ENCODE measurements around the gene FXYD5.

FXYD5 gene

DNA sequence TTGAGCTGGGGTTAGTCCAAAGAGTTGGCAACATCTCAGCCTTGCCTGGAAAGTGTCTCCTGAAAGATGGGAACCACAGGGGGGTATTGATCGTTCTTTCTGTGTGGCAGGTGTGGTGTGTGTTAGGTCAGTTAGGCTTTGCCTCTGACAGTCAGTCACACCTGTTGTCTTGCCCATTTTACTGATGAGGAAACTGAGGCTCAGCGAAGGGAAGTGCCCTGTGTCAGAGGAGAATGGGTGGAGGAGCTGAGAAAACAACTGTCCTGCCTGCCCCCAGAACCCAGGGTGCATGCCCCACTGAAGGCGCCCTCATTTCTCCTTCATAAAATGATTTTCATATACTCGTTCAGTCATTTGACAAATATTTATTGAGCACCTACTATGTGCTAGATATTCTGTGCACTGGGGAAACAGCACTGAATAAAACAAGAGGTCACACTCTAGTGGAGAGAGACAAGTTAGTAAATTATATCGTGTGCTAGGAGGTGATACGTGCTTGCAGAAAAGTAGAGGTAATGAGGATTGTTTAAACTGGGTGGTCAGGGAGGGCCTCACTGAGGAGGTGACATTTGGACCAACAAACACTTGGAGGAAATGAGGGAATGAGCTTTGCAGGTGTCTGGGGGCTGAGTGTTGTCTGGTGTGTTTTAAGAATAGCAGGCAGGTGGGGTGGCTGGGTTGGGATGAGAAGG, 1.6 kb downstream of the FXYD5 start:
- DNase-seq (ENCODE audit: low read depth in 1 of 2, low spot score in 1 of 2), result no peak

DNA sequence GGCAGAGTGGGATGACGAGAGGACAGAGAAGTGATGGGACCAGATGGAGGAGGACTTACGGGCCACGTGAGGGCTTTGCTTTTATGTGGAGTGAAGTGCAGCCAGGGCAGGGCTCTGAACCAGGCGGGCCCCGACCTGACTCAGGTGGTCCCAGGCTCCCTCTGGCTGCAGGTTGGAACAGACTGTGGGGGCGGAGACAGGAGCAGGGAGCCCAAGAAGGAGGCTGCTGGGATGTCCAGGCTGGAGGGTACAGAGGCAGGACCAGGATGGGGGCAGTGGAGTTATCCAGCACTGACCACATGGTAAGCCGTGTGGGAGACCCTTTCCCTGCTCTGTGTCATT, 2.1 kb downstream of the FXYD5 start:
- DNase-seq (ENCODE audit: low read depth in 1 of 2, low spot score in 1 of 2), result no peak

DNA sequence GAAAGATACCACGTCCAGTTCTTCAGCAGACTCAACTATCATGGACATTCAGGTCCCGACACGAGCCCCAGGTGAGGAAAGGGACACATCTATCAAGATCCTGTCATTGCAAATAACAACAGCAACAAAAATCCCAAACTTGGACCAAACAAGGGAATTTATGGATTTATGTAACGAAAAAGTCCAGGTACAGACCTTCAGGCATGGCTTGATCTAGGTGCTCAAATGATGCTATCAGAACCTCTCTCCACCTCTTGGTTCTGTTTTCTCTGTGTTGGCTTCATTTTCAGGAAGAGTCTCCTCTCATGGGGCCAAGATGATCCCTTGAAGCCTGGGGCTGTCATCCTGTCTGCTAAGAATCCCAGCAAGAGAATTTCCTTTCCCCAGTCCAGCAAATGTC, 2.9 kb downstream of the FXYD5 start:
- no peak for DNase-seq (ENCODE audit: low read depth in 1 of 2, low spot score in 1 of 2)

DNA sequence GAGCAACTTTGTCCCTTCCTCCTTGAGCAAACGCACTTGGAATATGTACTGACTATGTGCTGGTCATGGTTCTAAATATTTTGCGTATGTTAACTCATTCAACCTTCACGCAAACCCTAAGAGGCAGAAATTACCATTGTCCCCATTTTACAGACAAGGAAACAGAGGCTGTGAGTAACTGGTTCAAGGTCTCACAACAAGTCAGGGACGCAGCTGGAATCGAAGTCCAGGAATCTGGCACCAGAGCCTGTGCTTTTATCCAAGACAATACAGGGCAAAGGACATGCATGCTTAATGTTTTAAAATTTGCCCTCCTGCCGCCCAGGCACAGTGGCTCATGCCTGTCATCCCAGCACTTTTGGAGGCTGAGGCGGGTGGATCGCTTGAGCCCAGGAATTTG, 5.1 kb downstream of the FXYD5 start:
- DNase-seq (ENCODE audit: low read depth in 1 of 2, low spot score in 1 of 2), result no peak

DNA sequence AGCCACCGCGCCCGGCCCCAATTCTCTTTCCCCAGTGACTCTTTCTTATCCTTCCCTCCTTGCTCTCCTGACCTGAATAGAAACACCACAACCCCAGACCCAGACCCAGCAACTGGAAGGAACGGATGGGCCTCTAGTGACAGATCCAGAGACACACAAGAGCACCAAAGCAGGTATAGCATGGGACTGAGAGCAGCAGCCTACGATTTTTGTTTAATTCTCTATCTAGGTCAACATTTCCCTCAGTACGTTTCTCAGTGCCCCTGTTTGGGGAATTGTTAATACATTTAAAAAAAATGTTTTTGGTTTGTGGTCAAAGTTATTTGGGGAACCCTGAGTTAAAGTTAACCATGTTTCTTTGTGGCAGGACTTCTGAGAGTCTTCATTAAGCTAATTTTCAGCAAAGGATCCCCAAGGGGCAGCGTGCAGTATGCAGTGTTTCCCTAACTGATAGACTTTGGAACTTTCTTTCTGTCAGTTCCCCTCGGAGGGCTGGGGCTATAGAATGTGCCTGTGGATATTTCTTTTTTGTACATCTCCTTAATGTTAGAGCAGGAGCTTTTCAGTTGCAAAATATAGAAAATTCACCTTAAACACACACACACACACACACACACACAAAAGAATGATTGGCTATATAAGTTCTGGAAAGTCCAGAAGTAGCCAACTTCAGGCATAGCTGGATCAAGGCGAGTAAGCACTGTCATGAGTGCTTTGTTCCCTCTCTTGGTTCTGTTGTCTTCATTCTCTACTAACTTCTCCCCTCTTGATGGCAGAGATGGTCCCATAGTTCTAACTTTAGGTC, 6.3 kb downstream of the FXYD5 start:
- DNase-seq (ENCODE audit: low read depth in 1 of 2, low spot score in 1 of 2), result no peak

DNA sequence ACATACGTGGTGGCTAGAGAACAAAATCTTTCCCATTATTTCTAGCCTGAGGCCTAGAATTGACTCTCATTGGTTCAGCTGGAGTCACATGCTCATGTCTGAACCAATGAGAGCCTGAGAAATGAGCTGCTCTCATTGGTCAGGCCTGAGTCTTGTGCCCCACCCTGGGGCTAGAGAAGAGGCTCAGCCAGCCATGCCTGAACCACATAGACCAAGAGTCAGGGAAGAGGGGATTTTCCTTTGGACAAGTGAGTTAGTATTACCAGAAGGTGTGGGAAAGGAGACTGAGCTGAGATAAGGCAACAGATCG, 6.9 kb downstream of the FXYD5 start:
- no peak for DNase-seq (ENCODE audit: low read depth in 1 of 2, low spot score in 1 of 2)

DNA sequence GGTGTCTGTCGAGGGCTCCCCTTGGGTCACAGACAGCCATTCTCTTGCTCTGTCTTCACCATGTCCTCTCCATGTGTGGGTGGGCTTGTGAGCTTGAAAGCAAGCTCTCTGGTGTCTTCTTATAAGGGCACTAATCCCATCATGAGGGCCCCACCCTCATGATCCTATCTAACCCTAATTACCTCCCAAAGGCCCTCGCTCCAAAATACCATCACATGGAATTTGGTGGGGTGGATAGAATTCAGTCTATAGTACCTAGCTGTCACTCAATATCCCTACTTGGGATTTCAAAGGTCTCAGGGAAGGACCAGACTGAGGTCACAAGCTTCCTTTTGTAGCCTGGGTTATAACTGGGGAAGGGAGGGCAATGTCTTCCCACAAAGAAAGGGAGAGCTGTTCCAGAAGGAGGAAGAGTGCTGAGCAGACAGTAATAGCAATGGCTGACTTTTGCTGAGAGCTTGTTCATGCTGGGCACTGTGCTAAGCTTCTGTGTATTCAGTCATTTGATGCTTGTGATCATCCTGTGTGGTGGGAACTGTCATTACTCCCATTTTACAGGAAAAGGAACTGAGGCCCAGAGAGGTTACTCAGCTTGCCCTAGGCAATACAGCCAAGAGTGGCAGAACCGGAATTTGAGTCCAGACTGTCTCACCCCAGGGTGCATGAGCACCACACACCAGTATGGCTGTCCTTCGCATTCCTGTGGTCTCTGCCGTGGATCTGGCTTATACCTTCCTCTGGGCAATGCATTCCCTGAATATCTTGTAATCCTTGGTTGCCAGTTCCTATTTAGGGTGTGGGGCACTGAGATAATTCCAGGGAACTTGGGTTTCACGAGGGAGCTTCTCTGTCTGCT, 8.2 kb downstream of the FXYD5 start:
- DNase-seq (ENCODE audit: low read depth in 1 of 2, low spot score in 1 of 2), result no peak

DNA sequence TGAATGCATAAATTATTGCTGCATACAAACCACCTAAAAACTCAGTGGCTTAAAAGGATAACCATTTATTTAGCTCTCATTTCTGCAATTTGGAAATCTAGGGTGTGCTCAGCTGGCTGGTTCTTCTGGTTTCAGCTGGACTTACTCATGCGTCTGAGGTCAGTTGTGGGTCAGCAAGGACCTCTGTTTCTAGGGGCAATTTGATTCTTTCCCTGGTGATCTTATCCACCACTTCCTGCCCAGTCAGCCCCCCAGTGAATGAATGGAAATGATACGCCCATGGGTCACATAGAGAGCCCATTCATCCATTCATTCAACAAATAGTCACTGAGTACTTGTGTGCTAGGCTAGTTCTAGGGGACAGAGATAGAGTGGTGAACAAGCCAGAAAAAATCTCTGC, 9.9 kb downstream of the FXYD5 start:
- DNase-seq (ENCODE audit: low read depth in 1 of 2, low spot score in 1 of 2), result no peak

DNA sequence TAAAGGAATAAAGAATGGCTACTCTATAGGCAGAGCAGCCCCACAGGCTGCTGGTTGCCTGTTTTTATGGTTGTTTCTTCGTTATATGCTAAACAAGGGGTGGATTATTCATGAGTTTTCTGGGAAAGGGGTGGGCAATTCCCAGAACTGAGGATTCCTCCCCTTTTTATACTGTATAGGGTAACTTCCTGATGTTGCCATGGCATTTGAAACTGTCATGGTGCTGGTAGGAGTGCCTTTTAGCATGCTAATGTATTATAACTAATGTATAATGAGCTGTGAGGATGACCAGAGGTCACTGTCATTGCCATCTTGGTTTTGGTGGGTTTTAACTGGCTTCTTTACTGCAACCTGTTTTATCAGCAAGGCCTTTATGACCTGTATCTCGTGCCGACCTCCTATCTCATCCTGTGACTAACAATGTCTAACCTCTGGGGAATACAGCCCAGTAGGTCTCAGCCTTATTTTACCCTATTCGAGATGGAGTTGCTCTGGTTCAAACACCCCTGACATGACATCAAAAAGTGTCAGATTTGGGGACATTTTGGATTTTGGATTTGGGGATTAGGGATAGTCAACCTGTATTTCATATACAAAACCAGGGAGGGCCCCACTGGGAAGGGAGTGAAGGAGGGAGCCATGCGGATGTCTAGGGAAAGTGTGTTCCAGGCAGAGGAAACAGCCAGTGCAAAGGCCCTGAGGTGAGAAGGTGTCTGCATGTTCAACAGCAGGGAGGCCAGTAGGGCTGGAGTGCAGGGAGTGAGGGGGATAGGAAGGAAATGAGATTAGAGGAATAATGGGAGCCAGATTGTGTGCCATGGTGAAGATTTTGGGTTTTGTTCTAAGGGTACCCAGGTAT, 10.9 kb downstream of the FXYD5 start:
- no peak for DNase-seq (ENCODE audit: low read depth in 1 of 2, low spot score in 1 of 2)

DNA sequence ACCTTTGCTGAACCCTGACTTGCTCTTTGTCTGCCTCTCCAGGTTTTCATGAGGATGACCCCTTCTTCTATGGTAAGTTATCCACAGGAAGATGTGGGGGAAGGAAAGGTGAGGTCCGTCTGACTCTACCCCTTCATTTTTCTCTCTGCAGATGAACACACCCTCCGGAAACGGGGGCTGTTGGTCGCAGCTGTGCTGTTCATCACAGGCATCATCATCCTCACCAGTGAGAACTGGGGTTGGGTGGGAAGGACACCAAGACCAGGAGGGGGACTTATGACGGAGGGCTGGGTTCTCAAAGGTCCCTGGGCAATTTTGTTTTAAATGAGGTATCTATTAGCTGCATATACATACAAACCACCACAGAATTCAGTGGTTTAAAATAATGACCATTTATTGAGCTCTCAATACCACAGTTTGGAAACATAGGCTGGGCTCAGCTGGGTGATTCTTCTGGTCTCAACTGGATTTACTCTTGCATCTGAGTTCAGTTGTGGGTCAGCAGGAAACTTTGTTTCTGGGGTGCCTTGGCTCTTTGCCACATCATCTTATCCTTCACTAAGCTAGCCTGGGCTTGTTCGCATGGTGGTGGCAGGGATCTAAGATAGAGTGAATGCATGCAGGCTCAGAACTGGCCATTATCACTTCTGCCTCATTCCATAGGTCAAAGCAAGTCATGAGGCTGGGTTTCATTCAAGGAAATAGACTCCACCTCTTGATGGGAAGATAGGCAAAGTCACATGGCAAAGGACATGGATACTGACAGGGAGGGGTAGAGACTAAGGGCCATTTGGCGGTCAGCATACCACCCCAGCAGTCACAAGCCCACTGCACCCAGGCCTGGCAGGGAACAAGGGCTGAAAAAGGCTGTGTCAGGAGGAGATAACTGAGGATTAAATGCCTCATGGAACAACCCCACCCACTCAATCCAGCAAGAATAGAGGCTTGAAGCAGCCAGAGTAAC, 11.8 kb downstream of the FXYD5 start:
- no peak for DNase-seq (ENCODE audit: low read depth in 1 of 2, low spot score in 1 of 2)

DNA sequence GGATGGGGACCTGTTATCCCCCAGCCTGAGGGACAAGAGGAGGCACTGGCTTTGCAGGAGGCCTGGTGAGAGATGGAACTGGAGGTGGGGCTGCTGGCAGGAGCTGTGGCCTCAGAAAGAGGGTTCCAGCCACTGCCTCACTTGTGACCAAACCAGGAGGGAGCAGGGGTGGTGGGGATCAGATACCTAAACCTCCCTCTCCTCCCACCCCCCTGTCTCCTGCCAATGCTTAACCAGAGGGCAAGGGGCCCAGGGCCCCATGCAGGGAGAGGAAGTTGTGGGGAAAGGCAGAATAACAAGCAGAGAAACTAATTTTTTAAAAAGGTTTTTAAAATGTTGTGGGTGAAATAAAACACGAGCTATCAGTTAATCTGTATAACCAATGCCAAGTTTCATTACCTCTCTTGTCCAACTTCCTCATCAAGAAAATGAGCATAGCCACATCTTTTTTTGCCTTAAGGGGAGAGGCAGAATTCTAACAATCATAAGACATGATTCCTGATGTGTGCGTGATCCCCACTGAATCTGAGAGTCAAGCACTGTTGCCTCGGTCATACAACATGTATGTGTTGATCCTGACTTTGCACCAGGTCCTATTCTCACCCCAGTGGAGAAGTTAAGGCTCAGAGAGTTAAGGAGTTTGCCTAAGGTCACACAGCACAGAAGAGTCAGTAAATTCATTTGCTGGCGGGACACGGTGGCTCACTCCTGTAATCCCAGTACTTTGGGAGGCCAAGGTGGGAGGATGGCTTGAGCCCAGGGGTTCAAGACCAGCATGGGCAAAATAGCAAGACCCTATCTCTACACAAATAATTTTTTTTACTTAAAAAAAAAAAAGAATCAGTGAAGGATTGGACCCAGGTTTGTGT, 12.9 kb downstream of the FXYD5 start:
- no peak for DNase-seq (ENCODE audit: low read depth in 1 of 2, low spot score in 1 of 2)

DNA sequence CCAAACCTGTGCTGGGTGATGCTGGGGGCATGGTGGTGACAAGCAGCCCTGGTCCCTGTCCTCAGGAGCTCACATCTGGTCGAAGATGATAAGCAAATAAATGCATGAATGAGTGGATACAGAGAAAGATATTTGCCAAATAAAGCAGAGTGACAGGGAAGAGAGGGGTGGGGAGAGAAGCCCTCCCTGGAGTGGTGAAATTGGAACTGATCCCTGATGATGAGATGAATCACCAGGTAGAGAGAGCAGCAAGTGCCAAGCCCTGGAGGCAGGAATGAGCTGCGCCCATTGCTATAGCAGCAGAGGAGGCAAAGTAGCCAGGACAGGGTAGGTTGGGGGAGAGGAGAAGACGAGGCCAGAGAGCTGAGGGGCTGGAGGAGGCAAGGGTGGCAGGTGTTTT, 13.7 kb downstream of the FXYD5 start:
- no peak for DNase-seq (ENCODE audit: low read depth in 1 of 2, low spot score in 1 of 2)

DNA sequence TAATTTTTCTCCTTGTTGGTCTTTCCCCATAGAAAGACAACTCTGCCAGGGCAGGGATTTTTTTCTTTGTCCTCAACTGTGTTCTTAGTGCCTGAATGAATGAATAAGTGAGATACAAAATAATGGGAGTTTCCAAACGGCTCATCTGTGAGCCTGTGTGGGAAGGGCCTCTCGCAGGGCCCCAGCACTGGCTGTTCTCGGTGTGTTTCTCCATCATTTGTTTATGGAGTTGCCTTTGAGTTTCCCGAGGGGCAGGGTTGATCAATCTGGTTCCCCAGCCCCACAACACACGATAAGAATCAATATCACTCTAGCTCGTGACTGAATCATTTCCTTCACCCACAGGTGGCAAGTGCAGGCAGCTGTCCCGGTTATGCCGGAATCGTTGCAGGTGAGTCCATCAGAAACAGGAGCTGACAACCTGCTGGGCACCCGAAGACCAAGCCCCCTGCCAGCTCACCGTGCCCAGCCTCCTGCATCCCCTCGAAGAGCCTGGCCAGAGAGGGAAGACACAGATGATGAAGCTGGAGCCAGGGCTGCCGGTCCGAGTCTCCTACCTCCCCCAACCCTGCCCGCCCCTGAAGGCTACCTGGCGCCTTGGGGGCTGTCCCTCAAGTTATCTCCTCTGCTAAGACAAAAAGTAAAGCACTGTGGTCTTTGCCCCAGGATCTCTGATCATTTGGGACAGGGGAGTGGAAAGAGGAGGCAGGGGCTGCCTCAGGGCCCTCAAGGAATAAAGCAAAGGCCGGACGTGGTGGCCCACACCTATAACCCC, 14.9 kb downstream of the FXYD5 start:
- no peak for DNase-seq (ENCODE audit: low read depth in 1 of 2, low spot score in 1 of 2)

DNA sequence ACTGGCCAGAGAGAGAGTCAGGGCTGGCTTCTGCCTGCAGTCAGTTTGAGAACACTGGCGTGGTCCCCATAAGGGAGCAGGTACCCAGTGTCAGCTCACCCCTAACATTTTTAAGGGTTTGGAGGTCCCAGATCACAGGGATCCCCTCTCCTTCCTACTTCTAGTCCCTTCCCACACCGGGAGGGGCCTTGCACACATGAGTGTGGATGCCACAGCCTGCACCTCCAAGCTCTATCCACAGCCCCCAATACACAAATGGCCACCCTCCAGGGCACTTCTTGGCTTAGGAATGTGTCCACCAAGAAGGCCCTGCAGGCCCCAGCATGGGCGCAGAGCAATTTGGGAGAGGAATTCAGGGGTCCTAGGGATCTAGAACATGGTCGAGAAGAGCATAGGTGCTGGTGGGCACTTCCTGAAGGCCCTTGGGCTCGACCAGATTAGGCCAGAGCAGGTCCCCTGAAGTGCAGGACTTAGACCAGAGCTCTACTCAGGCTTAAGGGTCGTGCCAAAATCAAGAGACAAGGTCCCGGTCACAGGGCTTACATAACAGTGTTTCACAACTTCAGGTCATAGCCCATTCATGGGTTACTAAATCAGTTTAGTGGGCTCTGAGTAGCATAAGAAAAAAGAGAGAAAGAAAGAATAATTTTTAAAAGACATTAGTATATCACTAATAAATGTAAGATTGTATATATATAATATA, 16.0 kb downstream of the FXYD5 start:
- DNase-seq (ENCODE audit: low read depth in 1 of 2, low spot score in 1 of 2), result no peak

DNA sequence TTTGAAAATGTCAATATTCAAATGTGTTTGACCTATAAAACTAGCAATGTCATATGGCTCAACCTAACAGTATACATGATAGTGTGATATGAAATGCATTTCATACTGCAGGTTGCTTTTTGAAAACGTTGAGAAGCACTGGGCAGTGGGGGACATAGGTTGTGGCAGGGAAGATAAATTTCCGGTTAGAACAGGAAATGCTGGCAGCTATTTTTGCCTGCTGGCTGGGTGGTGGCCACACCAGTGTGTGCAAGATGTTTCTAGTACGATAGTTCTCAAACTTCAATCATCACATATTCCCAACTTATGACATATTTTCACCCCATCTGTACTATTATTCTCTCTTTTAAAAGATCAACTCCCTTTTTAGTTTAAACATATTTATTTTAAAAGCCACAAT, 17.2 kb downstream of the FXYD5 start:
- no peak for DNase-seq (ENCODE audit: low read depth in 1 of 2, low spot score in 1 of 2)

DNA sequence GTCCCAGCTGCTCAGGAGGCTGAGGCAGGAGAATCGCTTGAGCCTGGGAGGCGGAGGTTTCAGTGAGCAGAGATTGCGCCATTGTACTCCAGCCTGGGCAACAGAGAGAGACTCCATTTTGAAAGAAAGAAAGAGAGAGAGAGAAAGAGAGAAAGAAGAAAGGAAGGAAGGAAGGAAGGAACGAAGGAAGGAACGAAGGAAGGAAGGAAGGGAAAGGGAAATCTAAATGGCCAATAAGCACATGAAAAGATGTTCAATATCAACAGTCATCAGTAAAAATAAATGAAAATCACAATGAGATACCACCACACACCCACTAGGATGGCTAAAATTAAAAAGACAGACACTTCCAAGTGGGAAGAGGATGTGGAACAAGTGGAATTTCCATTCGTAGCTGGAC, 19.7 kb downstream of the FXYD5 start:
- no peak for DNase-seq (ENCODE audit: low read depth in 1 of 2, low spot score in 1 of 2)

DNA sequence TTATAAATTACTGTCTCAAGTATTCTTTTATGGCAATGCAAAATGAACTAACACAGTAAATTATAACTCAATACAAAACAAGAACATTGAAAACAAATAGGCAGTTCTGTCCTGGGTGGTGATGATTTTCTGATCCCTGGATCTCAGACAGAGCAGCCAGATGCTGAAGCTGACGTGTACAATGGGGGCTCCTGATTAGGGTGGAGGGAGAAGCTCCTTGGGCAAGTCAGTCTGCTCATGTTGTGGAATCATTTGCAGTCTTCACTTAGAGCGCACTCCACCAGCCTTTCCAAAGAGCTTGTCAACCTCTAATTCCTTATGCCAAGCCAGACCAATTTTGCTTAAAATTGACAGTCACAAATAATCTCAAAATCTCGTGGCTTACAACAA, 21.6 kb downstream of the FXYD5 start:
- no peak for DNase-seq (ENCODE audit: low read depth in 1 of 2, low spot score in 1 of 2)
